GM23248 (cell line): ENCODE measurements around the gene KRT84.

ENCODE experiments used
- EZH2 ChIP-seq: fragments of 200-600 bp; sonication (generic); IDR thresholded peaks from 2 replicates; pipeline ENCODE4 v1.6.1; 2018; ENCODE audit warnings: antibody characterized with exemption, mild to moderate bottlenecking; ENCODE audit not compliant: insufficient read depth, poor library complexity, severe bottlenecking
- EZH2phosphoT487 ChIP-seq: fragments of 200-600 bp; sonication (generic); IDR thresholded peaks from 2 replicates; pipeline ENCODE4 v1.6.1; 2018; ENCODE audit warnings: antibody characterized with exemption, moderate library complexity, mild to moderate bottlenecking, low read depth; ENCODE audit not compliant: insufficient read depth

- TF ChIP-seq EZH2phosphoT487 (no peak), EZH2 (no peak)
These were observed 38.9 kb downstream of the KRT84 start for GRCh38 chr12:52346593-52346992.
